Tibial nerve (tissue), 4 donors: ENCODE data around the gene HTT.

Experiments
- EP300 ChIP-seq, 2 donors: sonication (generic); formaldehyde crosslinking; IDR thresholded peaks; one replicate each; pipeline ENCODE4 v1.6.1; 2017; ENCODE audit warnings: antibody characterized with exemption in 2 of 2, mild to moderate bottlenecking in 1 of 2
- POLR2A ChIP-seq, 2 donors: fragments of 450-650 bp; IDR thresholded peaks; one replicate each; pipeline ENCODE4 v1.6.1; 2017; ENCODE audit warnings: antibody characterized with exemption in 2 of 2, mild to moderate bottlenecking in 2 of 2, moderate library complexity in 2 of 2
- TF ChIP-seq, protein P1 (sequence below), 5 experiments: fragments of 200-600 bp in 3 of 5; fragments of 450-650 bp in 2 of 5; sonication (generic) in 3 of 5; IDR thresholded peaks; one replicate each; pipeline ENCODE4 v1.5.1; 2016 to 2019; ENCODE audit warnings: antibody characterized with exemption in 5 of 5, mild to moderate bottlenecking in 3 of 5, moderate library complexity in 2 of 5

- TF ChIP-seq, protein P1, sequence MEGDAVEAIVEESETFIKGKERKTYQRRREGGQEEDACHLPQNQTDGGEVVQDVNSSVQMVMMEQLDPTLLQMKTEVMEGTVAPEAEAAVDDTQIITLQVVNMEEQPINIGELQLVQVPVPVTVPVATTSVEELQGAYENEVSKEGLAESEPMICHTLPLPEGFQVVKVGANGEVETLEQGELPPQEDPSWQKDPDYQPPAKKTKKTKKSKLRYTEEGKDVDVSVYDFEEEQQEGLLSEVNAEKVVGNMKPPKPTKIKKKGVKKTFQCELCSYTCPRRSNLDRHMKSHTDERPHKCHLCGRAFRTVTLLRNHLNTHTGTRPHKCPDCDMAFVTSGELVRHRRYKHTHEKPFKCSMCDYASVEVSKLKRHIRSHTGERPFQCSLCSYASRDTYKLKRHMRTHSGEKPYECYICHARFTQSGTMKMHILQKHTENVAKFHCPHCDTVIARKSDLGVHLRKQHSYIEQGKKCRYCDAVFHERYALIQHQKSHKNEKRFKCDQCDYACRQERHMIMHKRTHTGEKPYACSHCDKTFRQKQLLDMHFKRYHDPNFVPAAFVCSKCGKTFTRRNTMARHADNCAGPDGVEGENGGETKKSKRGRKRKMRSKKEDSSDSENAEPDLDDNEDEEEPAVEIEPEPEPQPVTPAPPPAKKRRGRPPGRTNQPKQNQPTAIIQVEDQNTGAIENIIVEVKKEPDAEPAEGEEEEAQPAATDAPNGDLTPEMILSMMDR (IDR thresholded peaks at IDR 0.05): no peak
- TF ChIP-seq POLR2A (IDR thresholded peaks at IDR 0.05) (no peak), EP300 (IDR thresholded peaks at IDR 0.05) (no peak)
Observed at GRCh38 chr4:3202836-3203820, 128.6 kb downstream of the HTT start.
